Activated gamma-delta T cell treated with anti-CD3 and anti-CD28 coated beads, Interleukin-2, amount 50 U/mL, for 16 hours (primary cell): ENCODE results near the gene BPIFB2.

Source experiments
- DNase-seq: peaks from one replicate; pipeline ENCODE4 v3.0.0-alpha.2; 2020; ENCODE audit warnings: low read depth

Gene BPIFB2

DNA sequence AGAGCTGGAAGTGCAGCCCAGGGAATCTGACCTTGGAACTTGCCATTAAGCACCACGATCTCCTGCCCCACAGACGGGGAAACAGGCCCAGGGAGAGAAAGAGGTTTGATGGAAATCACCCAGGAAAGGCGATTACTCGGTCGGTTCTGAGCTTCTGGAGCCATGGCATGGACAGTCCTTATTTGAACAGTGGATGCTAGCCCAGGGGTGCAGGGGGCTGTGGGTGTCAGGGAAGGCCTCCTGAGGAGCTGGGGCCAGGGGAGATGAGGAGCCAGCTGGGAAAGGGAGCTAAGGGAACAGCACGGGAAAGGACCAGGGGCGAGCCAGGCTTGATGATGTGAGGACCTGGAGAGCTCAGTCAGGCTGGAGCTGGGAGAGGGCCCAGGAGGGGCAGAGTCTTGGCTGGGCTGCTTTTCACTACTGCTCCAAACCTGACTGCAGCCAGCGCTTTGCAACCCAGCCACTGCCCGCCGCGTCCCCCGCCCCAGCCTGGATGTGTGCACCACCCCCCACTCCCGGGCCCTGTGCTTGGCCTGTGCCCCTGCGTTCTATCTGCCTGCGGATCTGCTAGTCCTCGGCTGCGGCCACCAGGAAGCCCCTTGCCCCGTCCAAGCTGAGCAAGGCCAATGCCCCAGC, 21.1 kb upstream of the BPIFB2 start:
- no peak for DNase-seq

DNA sequence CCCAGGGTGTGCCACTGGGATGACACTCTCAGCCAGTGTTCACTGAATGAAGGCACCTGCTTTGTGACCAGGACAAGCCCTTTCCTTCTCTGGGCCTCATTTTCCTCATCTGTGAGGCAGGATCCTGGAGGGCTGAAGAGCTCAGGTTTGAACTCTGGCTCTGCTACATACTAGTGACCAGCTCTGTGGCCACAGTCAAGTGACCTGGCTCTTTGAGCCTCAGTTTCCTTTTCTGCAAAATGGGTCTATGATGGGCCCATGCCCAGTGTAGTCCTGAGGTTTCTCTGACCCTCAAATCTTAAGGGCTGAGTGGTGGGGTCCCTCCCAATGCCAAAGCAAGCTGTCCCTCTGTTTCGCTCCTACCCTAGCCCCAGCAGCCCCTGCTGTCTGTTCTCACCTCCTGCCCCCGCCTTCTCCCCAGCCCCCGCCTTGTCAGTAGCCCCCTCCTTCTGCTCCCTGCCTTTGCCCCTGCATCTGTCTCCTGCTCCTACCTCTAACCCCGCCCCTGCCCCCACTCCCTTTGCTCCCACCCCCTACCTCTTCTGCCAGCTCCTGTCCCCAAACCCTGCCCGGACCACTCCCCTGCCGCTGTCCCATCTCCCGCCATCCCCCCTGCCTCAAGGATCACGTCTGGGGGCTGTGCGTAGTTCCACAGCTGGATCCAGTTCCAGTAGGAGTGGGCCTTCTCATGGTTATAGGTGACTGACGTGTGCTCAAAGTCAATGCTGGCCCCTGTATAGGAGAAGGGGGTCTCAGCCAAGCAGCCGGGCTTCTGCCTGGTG, 20.3 kb upstream of the BPIFB2 start:
- no peak for DNase-seq

DNA sequence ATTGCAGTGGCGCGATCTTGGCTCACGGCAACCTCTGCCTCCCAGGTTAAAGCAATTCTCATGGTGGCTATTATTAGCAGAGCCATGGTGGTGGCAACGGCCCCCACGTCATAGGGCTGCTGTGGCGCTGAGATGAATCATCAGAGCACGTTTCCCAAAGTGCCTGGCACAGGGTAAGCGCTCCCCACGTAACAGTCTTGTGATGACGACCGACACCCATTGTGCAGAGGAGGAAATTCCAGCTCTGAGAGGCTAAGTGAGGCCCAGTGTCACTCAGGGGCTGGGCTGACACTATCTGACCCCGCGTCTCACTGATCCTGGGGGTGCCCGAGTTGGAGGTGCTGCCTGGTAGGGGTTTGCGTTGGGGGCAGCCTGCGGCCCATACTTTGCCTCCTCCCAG, 19.5 kb upstream of the BPIFB2 start:
- DNase-seq: no peak

DNA sequence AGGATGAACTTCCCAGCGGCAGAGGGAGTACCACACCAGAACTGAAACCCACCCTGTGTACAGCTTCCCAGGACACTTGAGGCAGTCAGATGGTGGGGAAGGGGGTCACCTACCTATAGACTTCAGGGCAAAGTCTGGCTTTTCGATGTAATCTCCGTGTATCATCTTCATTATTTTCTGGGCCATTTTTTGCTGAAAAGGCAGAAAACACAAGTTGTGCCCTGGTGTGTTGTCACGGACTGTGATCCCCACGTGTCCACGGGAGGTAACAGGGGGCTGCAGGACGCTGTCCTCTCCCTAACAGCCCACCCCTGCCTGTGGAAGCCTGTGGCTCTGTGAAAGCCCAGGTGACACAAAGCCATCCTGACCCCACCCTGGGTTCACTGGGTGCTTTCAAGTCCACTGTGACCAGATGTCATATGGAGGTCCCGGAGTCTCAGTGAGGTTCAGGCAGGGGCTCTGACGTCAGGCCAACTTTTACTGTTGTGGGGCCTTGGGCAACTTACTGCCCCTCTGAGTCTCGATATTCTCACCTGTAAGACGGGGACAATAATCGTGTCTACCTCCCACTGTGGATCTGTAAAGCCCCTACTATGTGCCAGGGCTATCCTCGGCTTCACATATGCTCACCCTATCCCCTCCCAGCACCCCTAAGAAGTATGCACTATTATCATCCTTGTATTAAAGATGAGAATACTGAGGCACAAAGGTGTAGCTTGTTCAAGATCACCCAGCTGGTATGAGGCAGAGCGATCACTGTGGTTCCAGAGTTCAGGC, 17.8 kb upstream of the BPIFB2 start:
- no peak for DNase-seq

DNA sequence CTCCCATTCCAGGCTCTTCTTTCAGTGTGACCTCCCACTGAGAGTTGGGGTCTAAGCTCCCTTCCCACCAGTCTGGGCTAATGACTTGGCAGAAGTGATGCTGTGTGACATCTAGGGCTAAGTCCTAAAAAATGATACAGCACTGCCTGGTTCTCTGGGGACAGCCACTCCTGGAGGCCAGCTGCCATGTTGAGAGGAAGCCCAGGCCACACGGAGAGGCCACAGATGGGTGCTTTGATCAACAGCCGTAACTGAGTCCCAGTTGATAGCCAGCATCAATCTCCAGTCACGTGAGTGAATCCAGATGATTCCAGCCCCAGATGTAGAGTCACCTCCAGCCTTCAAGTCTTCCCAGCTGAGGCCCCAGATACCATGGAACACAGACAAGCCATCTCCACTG, 17.1 kb upstream of the BPIFB2 start:
- DNase-seq: no peak

DNA sequence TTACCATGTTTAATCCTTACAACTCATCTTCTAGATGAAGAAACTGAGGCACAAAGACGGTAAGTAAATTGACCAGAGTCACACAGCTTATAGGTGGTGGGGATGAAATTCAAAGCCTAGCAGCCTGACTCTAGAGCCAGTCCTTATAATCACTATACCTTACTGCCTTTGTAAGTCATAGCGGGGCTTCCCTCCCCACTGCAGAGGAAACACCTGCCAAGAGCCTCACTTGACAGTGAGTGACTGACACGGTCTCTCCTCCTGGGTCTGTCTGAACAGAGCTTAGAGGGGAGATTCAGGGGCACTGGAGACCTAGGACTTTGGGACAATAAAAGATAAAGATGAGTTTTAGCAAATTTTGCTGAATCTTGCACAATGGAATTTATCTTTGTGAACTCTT, 16.1 kb upstream of the BPIFB2 start:
- DNase-seq: no peak

DNA sequence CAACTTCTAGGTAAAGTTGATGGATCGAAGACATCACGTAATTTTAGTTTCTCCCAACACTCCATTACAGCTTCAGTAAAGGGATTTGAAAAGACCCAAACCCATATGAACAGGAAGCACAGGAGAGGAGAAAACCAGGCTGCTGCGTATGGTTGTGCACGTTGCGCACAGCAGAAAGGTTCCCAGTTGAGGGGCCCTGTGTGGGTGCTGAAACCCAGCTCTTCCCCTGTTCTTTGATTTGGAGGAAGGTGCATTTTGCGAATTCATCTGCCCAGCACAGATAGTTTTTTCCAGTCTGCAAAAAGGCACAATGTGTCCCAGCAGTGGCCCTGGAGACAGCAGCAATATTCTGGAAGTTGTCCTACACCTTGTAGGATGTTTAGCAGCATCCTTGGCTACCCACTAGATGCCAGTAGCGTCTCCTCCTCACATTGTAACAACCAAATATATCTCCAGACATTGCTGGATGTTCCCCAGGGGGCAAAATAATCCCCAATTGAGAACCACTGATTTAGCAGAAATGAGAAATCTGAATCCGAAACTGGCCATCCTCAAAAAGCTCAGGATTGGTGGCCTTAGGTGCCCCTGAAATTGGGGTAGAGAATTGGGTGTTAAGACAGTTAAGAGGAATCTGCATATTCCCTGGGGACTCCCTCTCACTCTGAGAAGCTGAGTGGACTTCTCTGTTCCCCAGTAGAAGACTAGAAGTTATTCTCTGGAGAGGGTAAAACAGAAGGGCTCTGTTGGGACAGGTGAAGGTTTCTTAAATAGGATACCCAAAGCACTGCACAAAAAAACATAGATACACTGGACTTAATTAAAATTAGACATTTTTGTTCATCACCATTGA, 15.5 kb upstream of the BPIFB2 start:
- DNase-seq: no peak

DNA sequence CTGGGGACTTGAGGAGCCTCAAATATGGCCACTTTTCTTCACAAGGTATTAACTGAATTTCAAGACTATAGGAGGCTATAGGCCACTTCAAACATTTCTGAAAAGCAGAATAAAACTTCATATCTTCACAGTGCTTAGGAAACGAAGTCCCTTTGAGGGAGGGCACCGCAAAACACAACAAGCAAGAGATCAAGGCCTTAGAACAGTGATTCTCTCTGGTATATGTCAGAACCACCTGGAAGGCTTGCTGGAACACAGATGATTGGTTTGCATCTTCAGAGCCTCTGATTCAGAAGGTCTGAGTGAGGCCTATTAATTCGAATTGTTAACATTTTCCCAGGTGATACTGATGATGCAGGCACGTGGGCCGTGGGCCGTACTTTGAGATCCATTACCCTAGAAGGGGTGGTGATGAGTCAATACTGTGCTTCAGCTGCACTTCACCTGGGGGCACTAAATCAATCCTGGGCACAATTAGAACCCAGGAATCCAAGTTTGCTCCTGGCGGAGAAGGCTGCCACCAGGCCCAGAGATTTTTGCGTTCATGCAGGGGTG, 13.9 kb upstream of the BPIFB2 start:
- no peak for DNase-seq

DNA sequence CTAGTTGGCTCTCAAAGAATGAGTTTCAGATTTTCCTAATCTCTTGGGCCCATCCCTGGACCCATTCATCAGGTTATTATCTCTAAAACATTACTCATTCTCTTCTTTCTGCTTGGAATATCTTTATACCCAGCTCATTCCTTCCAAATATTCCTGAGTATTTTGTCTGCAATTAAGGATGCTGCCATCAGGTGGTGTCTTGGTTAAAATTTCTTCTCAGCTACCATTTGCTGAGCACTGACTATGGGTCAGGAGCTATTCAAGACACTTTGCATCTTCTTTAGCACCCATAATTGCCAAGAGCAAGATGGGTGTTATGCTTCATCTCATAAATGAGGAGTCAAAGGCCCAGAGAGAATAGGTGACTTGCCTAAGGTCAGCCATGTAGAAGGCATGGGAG, 11.7 kb upstream of the BPIFB2 start:
- DNase-seq: no peak

DNA sequence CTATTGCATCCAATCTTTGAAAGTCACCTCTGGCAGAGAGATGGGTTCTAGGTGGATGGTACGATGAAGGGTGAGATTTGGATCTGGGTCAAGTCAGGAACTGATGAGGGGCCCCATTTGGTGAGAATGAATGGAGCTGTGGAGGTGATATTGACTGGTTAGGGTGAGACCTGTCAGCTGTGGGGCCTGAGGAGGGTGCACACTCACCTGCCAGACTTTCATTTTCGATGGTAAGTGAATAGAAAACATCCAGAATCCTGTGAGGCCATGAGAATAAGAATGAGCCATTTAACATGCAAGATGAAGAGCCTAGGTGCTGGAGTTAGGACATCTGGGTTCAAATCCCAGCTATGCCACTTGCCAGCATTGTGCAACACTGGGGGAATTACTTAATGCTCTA, 10.1 kb upstream of the BPIFB2 start:
- DNase-seq: no peak

DNA sequence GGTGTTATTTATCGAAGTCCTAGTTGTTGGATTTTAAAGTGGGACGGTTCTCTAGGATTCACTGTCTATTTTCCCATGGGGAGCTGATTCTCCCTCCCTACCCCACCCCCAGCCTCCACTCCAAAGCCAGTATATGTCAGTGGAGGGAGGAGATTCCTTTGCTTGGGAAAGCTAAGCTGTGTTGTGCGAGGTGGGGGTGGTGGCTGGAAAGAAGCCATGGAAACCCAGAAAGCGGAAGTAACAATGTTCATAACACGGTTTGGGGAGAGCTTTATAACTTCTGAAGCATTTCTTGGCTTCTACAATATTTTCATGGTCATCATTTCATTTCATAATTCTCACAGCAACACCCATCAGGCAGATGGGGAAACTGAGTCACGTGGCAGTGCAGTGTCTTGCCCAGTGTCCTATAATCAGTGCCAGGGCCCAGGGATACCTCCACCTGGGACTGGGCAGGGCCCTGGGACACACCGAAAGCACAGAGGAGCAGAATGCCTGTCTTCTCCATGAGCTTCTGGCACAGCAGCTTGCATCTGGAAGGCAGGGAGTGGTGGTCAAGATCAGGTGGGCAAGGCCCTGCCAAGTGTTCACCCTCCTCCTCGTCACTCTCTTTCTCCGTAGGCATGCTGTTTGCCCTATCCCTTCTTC, 7.8 kb upstream of the BPIFB2 start:
- no peak for DNase-seq

DNA sequence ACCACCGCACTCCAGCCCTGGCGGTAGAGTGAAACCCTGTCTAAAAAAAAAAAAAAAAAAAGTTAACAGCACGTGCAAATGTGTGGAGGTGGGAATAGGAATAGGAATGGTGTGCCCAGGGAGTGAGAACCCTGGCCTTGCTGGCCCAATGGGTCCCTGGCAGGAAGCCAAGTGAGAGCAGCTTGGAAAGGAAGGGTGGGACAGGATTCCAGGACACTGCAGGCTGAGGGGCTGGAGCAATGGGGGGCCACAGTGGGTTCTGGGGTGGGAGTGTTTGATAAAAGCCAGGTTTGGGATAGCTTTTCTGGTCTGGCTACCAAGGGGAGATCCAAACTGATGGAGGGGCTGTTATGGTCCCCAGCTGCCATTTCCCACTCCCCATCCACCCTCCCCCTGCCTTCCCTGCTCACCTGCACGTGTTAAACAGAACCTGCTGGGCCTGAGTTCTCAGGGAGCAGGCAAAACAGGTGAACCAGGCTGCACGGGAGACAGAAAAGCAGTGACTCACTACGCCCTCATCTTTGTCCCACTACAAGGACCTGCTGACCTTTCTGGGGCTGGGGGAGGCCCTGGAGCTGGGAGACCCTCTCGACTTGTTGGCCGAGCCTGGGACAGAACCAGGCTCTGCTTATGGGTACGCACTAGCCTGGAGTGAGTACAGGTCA, 6.6 kb upstream of the BPIFB2 start:
- DNase-seq: no peak

DNA sequence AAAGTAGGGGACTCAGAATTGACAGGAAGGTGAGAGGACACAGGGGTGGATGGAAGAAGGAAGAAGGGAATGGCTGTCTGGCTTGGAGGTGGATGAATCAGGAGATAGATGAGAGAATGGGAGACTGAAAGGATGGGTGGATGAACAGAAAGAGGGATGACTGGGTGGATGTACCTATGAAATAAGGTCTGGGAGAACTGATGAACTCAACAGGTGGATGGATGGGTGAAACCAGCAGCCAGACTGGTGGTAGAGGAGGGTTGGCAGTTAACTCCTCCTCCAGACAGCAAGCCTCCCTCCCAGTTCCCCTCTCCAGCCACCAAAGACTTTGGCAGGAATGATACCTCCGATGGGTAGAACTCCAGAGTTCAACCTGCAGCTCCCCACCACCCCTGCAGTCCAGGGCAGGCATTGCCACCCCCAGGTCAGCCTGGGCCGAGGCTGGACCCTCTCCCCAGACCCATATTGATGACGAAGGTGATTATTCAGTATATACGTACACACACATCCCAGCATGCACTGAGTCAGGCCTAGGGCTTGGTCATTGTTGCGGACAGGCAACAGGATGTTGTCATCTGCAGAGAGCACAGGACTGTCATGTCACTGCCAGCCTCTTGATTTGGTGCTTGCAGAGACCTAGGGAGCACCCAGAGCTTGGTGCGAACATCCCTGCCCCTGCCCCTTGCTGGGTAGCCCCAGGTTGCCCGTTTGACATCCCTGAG, 5.3 kb upstream of the BPIFB2 start:
- no peak for DNase-seq

DNA sequence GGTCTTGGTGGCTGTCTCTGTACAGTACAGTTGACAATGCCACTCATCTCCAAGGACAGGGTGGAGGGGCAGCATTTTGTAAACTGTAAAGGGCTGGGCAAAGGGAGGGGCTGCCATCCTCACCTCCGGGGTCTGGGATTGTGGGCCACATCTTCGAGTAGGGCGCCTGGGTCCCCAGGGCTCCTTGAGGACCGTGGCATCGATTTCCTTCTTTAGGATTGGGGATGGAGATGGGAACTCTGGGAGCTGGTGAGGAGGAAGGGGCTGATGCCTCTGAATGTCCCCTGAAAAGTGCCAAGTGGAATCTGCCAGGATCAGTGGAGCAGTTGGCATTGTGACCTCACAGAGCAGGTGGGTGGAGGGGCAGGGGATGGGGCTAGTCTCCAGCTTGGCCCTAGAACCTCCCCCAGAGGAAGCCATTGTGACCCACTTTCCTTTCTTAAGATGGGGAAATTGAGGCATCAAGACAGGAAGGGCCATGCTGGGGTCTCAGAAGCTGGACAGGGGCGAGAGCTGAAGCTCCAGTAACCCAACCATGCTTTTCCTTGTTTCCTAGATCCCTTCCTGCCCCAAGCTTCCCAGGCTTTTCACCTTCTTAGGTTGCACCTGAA, 3.3 kb upstream of the BPIFB2 start, which contains the start of gene SUN5:
SUN5 (minus strand) TSS at position 293 of the 611 bp plus-strand sequence; CDS start at position 200, 93 bp downstream.
- DNase-seq: no peak

DNA sequence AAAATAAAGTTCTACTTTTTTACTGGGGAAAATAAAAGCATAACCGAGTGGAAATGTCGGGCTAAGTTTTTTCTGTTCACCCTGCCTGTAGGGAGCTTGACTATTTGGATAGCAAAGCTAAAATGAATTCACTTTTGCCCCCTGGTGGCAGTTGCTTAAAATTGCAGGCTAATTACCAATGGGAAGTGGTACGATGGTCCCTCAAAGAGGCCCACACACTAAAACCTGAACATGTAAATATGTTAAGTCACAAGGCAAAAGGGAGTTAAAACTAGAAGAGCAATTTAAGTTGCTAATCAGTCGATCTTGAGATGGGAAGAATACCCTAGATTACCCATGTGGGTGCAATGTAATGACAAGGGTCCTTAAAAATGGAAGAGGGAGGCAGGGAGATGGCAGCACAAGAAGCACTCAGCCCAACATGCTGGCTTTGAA, 2.4 kb upstream of the BPIFB2 start:
- DNase-seq: no peak

DNA sequence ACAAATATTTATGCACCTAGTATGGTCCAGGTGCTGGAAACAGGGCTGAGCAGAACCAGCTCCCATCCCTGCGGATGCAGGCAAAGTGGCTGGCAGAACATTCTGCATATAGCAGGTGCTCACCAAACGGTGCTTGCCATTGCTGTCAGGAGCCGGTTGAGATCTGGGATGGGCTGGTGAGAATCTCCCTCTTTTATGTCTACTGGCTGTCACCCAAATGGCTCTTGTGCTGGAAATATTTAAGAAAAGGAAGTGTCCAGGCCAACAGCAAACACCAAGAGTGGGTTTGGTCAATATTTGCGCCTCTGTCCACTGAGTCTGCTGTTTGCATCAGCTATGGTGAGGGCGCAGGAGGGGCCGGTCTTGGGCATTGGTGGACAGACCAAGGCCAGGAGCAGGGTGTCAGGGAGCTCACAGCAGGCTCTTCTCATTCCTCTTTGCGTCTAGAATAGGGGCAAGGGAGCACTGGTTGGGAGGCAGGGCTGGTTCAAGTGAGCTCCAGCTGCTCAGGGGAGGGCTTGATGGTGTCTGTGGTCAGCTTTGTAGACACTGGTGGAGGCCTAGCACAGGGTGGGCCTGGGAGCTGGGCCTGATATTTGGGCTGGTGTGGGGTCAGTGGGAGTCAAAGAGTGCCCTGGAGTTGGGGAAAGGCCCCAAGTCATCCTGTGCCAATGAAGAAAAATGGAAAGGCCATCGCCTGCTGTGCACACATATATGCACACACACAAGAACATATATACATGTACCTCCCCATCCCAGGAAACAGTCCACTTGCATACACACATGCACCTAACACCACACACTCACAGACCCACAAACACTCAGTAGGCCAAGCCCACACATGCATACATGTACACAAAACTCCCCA, 1.4 kb upstream of the BPIFB2 start:
- no peak for DNase-seq

DNA sequence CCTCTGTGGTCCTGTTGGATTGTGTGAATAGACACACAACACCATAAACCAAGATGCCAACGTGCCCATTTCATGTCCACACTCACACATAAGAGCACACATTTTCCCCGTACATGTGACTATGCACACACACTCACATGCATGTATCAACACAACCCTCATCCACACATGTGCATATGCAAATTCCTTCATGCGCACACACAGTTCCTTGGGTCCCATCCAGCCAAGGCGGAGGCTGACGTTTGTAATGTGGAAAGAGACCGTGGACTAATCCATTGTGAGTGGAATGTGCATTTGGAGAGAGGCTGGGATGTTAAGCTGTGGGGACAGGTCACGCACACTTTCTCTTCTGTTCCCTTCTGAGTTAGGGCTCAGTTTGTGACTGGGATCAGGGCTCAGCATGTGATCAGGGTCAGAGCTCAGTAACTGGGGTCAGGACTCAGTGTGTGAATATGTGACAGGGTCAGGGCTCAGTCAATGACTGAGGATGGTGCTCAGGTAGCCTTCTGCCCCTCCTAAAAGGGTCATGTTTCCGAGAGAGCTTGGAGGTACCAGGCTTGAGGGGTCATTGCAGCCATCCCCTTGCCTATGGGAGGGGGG, 628 bp upstream of the BPIFB2 start:
- DNase-seq: no peak
